ENCODE measurements around the gene WDR53. TPM values are rescaled to one million over a fixed set of nuclear protein-coding genes. Genes with fewer than 3 reads are reported as not detected.

The WDR53 gene
- polyA plus RNA-seq, 1 donor from 2014 or later = 4.3 TPM

- Histone ChIP-seq H3K9me2 (ENCODE audit: insufficient read depth, low read length) (no peaks in the 10 kb centered on the region), H3K79me2 (replicated peaks; ENCODE audit: insufficient read depth, low read length) (no peaks in the 10 kb centered on the region), H3F3A (ENCODE audit: insufficient read depth, low read length, poor library complexity, severe bottlenecking) (no peaks in the 10 kb centered on the region), H3K36me3 (ENCODE audit: insufficient read depth, low read length) (no peaks in the 10 kb centered on the region), H2AFZ (ENCODE audit: low read depth, low read length) (no peak overlapping the region), H3K9ac (ENCODE audit: low read length) (no peak overlapping the region), H4K20me1 (ENCODE audit: insufficient read depth) (no peaks in the 10 kb centered on the region), H3K9me3 (ENCODE audit: low read length) (no peaks in the 10 kb centered on the region), H3K4me2 (ENCODE audit: low read length) (no peak overlapping the region), H3K27me3 (ENCODE audit: insufficient read depth, low read depth, low read length) (no peaks in the 10 kb centered on the region), H3K4me3 (ENCODE audit: low read length) (no peak overlapping the region), H3K27ac (ENCODE audit: low read length) (no peak overlapping the region)
- no peak for TF ChIP-seq TAF1 (IDR thresholded peaks at IDR 0.05; ENCODE audit: low read depth)
- no peak for TF ChIP-seq RAD21 (conservative IDR thresholded peaks at IDR 0.05)
- TF ChIP-seq MXI1 (conservative IDR thresholded peaks at IDR 0.05; ENCODE audit: poor library complexity, severe bottlenecking) = no peak
- no peak for TF ChIP-seq SMC3 (conservative IDR thresholded peaks at IDR 0.05; ENCODE audit: poor library complexity)
- TF ChIP-seq, protein P1, sequence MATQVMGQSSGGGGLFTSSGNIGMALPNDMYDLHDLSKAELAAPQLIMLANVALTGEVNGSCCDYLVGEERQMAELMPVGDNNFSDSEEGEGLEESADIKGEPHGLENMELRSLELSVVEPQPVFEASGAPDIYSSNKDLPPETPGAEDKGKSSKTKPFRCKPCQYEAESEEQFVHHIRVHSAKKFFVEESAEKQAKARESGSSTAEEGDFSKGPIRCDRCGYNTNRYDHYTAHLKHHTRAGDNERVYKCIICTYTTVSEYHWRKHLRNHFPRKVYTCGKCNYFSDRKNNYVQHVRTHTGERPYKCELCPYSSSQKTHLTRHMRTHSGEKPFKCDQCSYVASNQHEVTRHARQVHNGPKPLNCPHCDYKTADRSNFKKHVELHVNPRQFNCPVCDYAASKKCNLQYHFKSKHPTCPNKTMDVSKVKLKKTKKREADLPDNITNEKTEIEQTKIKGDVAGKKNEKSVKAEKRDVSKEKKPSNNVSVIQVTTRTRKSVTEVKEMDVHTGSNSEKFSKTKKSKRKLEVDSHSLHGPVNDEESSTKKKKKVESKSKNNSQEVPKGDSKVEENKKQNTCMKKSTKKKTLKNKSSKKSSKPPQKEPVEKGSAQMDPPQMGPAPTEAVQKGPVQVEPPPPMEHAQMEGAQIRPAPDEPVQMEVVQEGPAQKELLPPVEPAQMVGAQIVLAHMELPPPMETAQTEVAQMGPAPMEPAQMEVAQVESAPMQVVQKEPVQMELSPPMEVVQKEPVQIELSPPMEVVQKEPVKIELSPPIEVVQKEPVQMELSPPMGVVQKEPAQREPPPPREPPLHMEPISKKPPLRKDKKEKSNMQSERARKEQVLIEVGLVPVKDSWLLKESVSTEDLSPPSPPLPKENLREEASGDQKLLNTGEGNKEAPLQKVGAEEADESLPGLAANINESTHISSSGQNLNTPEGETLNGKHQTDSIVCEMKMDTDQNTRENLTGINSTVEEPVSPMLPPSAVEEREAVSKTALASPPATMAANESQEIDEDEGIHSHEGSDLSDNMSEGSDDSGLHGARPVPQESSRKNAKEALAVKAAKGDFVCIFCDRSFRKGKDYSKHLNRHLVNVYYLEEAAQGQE (IDR thresholded peaks at IDR 0.05; ENCODE audit: borderline replicate concordance) = no peak
- TF ChIP-seq POLR2AphosphoS5 (IDR thresholded peaks at IDR 0.05) = no peak
- no peak for TF ChIP-seq EZH2 (IDR thresholded peaks at IDR 0.05; ENCODE audit: borderline replicate concordance, insufficient read depth, low read length, poor library complexity, severe bottlenecking)
- no peak for TF ChIP-seq CTCF (IDR thresholded peaks at IDR 0.05; ENCODE audit: poor library complexity, severe bottlenecking)
- TF ChIP-seq EP300 (conservative IDR thresholded peaks at IDR 0.05; ENCODE audit: poor library complexity, severe bottlenecking) = no peak
Observed at GRCh38 chr3:196555295-196555694, 13.1 kb downstream of the WDR53 start.

GRCh38 chr3:196554205-196554604 lies 14.1 kb downstream of the WDR53 start:
- no peaks in the 10 kb centered on the region for H3F3A ChIP-seq (ENCODE audit: insufficient read depth, low read length, poor library complexity, severe bottlenecking)
- H3K4me3 ChIP-seq (ENCODE audit: low read length) = no peak overlapping the region
- H3K9me2 ChIP-seq (ENCODE audit: insufficient read depth, low read length) = no peaks in the 10 kb centered on the region
- no peaks in the 10 kb centered on the region for H4K20me1 ChIP-seq (ENCODE audit: insufficient read depth)
- peaks cover 3% of the 10 kb centered on the region for H3K9me3 ChIP-seq (ENCODE audit: low read length)
- H3K36me3 ChIP-seq (ENCODE audit: insufficient read depth, low read length) = no peaks in the 10 kb centered on the region
- H2AFZ ChIP-seq (ENCODE audit: low read depth, low read length) = no peak overlapping the region
- no peak overlapping the region for H3K4me2 ChIP-seq (ENCODE audit: low read length)
- TF ChIP-seq RAD21 (conservative IDR thresholded peaks at IDR 0.05) (no peak), TAF1 (IDR thresholded peaks at IDR 0.05; ENCODE audit: low read depth) (no peak), MXI1 (conservative IDR thresholded peaks at IDR 0.05; ENCODE audit: poor library complexity, severe bottlenecking) (no peak), EZH2 (IDR thresholded peaks at IDR 0.05; ENCODE audit: borderline replicate concordance, insufficient read depth, low read length, poor library complexity, severe bottlenecking) (no peak), SMC3 (conservative IDR thresholded peaks at IDR 0.05; ENCODE audit: poor library complexity) (no peak), EP300 (conservative IDR thresholded peaks at IDR 0.05; ENCODE audit: poor library complexity, severe bottlenecking) (no peak), POLR2AphosphoS5 (IDR thresholded peaks at IDR 0.05) (no peak), CTCF (IDR thresholded peaks at IDR 0.05; ENCODE audit: poor library complexity, severe bottlenecking) (no peak)
- TF ChIP-seq, protein P1 (IDR thresholded peaks at IDR 0.05; ENCODE audit: borderline replicate concordance) = no peak
- H3K9ac ChIP-seq (ENCODE audit: low read length) = no peak overlapping the region
- no peaks in the 10 kb centered on the region for H3K27me3 ChIP-seq (ENCODE audit: insufficient read depth, low read depth, low read length)
- H3K79me2 ChIP-seq (replicated peaks; ENCODE audit: insufficient read depth, low read length) = no peaks in the 10 kb centered on the region
- H3K27ac ChIP-seq (ENCODE audit: low read length) = no peak overlapping the region
